ENCODE results near the gene TJP1. TPM values are rescaled to one million over a fixed set of nuclear protein-coding genes. Genes with fewer than 3 reads are reported as not detected.
"Not testable (repeated sequence)": the region's sequence is repeated elsewhere in the genome, so short reads cannot be mapped to it uniquely, and the experiment has no call there.

TJP1 gene
- total RNA-seq, 2 donors from 2014 or later: 131 to 145 TPM

DNA sequence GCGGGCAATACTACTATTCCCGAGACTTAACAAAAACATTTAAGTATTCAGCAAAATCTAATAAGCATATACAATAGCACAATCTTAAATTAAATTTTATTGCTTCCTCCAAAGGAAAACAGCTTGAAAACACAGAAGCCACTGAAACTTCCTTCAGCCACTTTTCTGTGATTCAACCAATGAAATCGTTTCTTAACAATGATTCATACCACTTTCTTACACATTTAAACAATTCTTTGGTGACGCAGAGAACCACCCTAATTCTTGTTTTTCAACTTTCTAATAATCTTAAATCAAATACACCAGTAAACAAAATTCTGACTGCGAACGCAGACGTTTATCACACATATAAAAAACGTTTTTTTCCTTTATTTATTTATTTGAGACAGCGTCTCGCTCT is 4.1 kb downstream of the TJP1 start:
- no peaks in the 10 kb centered on the region for H3K27me3 ChIP-seq (ENCODE audit: control insufficient read depth, insufficient read depth, low read length, poor library complexity, severe bottlenecking)
- no peak overlapping the region for H3K4me3 ChIP-seq (ENCODE audit: low read length)
- Mint-ChIP-seq H3K27ac (no peak overlapping the region), H3K4me3 (no peak overlapping the region), H3K27me3 (ENCODE audit: insufficient read depth) (peaks cover 6% of the 10 kb centered on the region), H3K36me3 (ENCODE audit: low read depth) (peaks cover 11% of the 10 kb centered on the region), H3K9me3 (peaks cover 3% of the 10 kb centered on the region), H3K4me1 (peaks cover 53% of the 10 kb centered on the region)
- H3K9me3 ChIP-seq (ENCODE audit: control insufficient read depth, low read length): no peaks in the 10 kb centered on the region
- H3K36me3 ChIP-seq (ENCODE audit: control insufficient read depth, insufficient read depth, low read length): no peaks in the 10 kb centered on the region
- no peak for DNase-seq
- 92% methylated on average over 10 of the region's 10 CpGs for WGBS, 2 experiments (ENCODE audit: insufficient coverage in 1 of 2, insufficient read length in 1 of 2)
- TF ChIP-seq, protein P1, sequence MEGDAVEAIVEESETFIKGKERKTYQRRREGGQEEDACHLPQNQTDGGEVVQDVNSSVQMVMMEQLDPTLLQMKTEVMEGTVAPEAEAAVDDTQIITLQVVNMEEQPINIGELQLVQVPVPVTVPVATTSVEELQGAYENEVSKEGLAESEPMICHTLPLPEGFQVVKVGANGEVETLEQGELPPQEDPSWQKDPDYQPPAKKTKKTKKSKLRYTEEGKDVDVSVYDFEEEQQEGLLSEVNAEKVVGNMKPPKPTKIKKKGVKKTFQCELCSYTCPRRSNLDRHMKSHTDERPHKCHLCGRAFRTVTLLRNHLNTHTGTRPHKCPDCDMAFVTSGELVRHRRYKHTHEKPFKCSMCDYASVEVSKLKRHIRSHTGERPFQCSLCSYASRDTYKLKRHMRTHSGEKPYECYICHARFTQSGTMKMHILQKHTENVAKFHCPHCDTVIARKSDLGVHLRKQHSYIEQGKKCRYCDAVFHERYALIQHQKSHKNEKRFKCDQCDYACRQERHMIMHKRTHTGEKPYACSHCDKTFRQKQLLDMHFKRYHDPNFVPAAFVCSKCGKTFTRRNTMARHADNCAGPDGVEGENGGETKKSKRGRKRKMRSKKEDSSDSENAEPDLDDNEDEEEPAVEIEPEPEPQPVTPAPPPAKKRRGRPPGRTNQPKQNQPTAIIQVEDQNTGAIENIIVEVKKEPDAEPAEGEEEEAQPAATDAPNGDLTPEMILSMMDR (conservative IDR thresholded peaks at IDR 0.05): no peak
- no peaks in the 10 kb centered on the region for H3K4me1 ChIP-seq (ENCODE audit: control insufficient read depth, insufficient read depth, low read length)
- no peak overlapping the region for H3K9ac ChIP-seq (ENCODE audit: extremely low read depth, low read length, poor library complexity, severe bottlenecking)
- H3K27ac ChIP-seq (ENCODE audit: low read depth, low read length): no peak overlapping the region

DNA sequence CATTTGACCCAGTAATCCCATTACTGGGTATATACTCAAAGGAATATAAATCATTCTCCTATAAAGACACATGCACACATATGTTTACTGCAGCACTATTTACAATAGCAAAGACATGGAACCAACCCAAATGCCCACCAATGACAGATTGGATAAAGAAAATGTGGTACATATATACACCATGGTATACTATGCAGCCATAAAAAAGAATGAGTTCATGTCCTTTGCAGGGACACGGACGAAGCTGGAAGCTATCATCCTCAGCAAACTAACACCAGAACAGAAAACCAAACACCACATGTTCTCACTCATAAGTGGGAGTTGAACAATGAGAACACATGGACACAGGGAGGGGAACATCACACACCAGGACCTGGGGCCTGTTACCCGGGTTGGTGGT is 4.8 kb downstream of the TJP1 start:
- H3K9me3 ChIP-seq (ENCODE audit: control insufficient read depth, low read length); H3K9me3 Mint-ChIP-seq; H3K4me3 ChIP-seq (ENCODE audit: low read length); DNase-seq; H3K36me3 ChIP-seq (ENCODE audit: control insufficient read depth, insufficient read depth, low read length); H3K9ac ChIP-seq (ENCODE audit: extremely low read depth, low read length, poor library complexity, severe bottlenecking); H3K27me3 Mint-ChIP-seq (ENCODE audit: insufficient read depth); H3K4me3 Mint-ChIP-seq; H3K27me3 ChIP-seq (ENCODE audit: control insufficient read depth, insufficient read depth, low read length, poor library complexity, severe bottlenecking); H3K4me1 ChIP-seq (ENCODE audit: control insufficient read depth, insufficient read depth, low read length); H3K27ac Mint-ChIP-seq; H3K27ac ChIP-seq (ENCODE audit: low read depth, low read length): not testable (repeated sequence)
- H3K36me3 Mint-ChIP-seq (ENCODE audit: low read depth): peaks cover 11% of the 10 kb centered on the region
- WGBS, 2 experiments (ENCODE audit: insufficient coverage in 1 of 2, insufficient read length in 1 of 2): 98 to 100% methylated on average over 1 to 3 of the region's 3 CpGs
- peaks cover 55% of the 10 kb centered on the region for H3K4me1 Mint-ChIP-seq

DNA sequence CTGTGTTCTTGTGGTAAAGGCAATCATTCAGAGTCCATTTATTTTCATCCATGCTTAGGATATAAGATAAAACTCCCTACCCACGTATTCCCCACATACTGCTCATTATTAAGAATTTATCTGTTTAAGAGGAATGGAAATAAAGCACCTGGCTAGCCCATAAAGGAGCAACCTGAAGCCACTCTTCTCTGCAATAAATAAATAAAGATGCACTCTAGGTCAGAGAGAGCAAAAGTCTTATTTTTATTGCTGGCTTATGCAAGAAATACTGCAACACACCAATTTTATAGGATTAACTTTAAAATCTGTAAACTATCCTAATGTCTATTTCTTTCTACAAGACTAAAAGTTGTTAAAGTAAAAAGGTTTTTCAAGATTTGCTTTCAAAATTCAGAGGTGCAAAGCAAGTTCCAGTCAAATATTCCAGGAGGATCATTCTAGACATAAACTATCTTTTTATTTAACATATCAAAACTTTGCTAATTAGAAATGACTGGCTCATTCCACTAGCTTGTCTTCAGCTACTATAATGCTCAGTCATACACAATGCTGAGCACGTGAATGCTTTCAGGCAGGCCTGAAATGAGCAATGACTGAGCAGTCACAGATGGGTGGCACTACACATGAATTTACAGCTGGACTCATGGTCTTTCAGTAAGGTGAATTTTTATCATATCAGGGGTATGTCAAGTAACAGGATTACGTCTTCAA is 7.1 kb downstream of the TJP1 start:
- H3K27ac Mint-ChIP-seq: peak overlapping the region; percentile 41
- Histone ChIP-seq H3K9ac (ENCODE audit: extremely low read depth, low read length, poor library complexity, severe bottlenecking) (no peak overlapping the region), H3K27ac (ENCODE audit: low read depth, low read length) (no peak overlapping the region), H3K9me3 (ENCODE audit: control insufficient read depth, low read length) (no peaks in the 10 kb centered on the region), H3K4me3 (ENCODE audit: low read length) (no peak overlapping the region), H3K27me3 (ENCODE audit: control insufficient read depth, insufficient read depth, low read length, poor library complexity, severe bottlenecking) (no peaks in the 10 kb centered on the region), H3K36me3 (ENCODE audit: control insufficient read depth, insufficient read depth, low read length) (no peaks in the 10 kb centered on the region), H3K4me1 (ENCODE audit: control insufficient read depth, insufficient read depth, low read length) (no peaks in the 10 kb centered on the region)
- H3K9me3 Mint-ChIP-seq: peaks cover 3% of the 10 kb centered on the region
- DNase-seq: peak; percentile 43
- no peak overlapping the region for H3K4me3 Mint-ChIP-seq
- no peaks in the 10 kb centered on the region for H3K27me3 Mint-ChIP-seq (ENCODE audit: insufficient read depth)
- peaks cover 11% of the 10 kb centered on the region for H3K36me3 Mint-ChIP-seq (ENCODE audit: low read depth)
- TF ChIP-seq, protein P1 (conservative IDR thresholded peaks at IDR 0.05): no peak
- peaks cover 66% of the 10 kb centered on the region for H3K4me1 Mint-ChIP-seq
- WGBS, 2 experiments (ENCODE audit: insufficient coverage in 1 of 2, insufficient read length in 1 of 2): 54 to 78% methylated on average over 1 of the region's 3 CpGs

DNA sequence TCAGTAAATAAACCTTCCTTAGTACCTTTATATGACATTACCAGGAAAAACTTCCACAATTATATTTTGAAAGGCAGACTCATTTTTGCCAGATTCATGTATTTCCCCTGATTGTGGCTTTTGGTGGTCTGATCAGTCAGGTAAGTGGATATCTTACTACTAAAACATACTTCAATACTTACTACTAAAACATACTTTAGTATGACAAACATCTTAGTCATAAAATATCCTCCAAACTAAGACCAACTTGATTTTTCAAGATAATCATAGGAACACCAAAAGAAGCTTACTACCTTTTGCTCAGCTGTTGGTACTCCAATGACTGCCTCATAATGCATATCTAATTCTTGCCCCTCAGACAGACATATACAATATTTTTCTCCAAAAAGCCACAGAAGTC is 9.3 kb downstream of the TJP1 start:
- Histone ChIP-seq H3K36me3 (ENCODE audit: control insufficient read depth, insufficient read depth, low read length) (no peaks in the 10 kb centered on the region), H3K9ac (ENCODE audit: extremely low read depth, low read length, poor library complexity, severe bottlenecking) (no peak overlapping the region), H3K27me3 (ENCODE audit: control insufficient read depth, insufficient read depth, low read length, poor library complexity, severe bottlenecking) (no peaks in the 10 kb centered on the region), H3K4me1 (ENCODE audit: control insufficient read depth, insufficient read depth, low read length) (no peaks in the 10 kb centered on the region), H3K27ac (ENCODE audit: low read depth, low read length) (no peak overlapping the region), H3K9me3 (ENCODE audit: control insufficient read depth, low read length) (no peaks in the 10 kb centered on the region), H3K4me3 (ENCODE audit: low read length) (no peak overlapping the region)
- Mint-ChIP-seq H3K4me1 (peaks cover 57% of the 10 kb centered on the region), H3K36me3 (ENCODE audit: low read depth) (peaks cover 2% of the 10 kb centered on the region), H3K9me3 (peaks cover 3% of the 10 kb centered on the region), H3K27me3 (ENCODE audit: insufficient read depth) (no peaks in the 10 kb centered on the region), H3K27ac (peak overlapping the region; percentile 9), H3K4me3 (no peak overlapping the region)
- TF ChIP-seq, protein P1 (conservative IDR thresholded peaks at IDR 0.05): no peak
- no peak for DNase-seq
